Smooth muscle cell (in vitro differentiated cells): ENCODE data around the gene TOR4A. TPM values are rescaled to one million over a fixed set of nuclear protein-coding genes. Genes with fewer than 3 reads are reported as not detected.

ENCODE experiments used
- DNase-seq: peaks from one replicate; lab custom pipeline; 2025; ENCODE audit not compliant: unreplicated experiment; lab: John Stamatoyannopoulos, UW
- H2AFZ ChIP-seq: fragments of 200-600 bp; sonication (generic); 2 replicates; pipeline ENCODE4 v1.6.0; 2016; ENCODE audit warnings: antibody characterized with exemption, low read depth, mild to moderate bottlenecking
- H3F3A ChIP-seq: fragments of 200-600 bp; sonication (generic); 2 replicates; pipeline ENCODE4 v1.6.0; 2017; ENCODE audit warnings: antibody characterized with exemption, low read depth
- H3K27ac ChIP-seq: fragments of 200-600 bp; sonication (generic); 2 replicates; pipeline ENCODE4 v1.5.1; 2016; ENCODE audit warnings: low read depth, mild to moderate bottlenecking
- H3K27me3 ChIP-seq: fragments of 200-600 bp; sonication (generic); 2 replicates; pipeline ENCODE4 v1.6.1; 2016; ENCODE audit warnings: low read depth, mild to moderate bottlenecking
- H3K36me3 ChIP-seq: fragments of 200-600 bp; sonication (generic); 2 replicates; pipeline ENCODE4 v1.5.1; 2016; ENCODE audit warnings: low read depth
- H3K4me1 ChIP-seq: fragments of 200-600 bp; sonication (generic); 2 replicates; pipeline ENCODE4 v1.5.1; 2016; ENCODE audit warnings: low read depth
- H3K4me2 ChIP-seq: fragments of 200-600 bp; sonication (generic); 2 replicates; pipeline ENCODE4 v1.6.0; 2016; ENCODE audit warnings: mild to moderate bottlenecking
- H3K4me3 ChIP-seq: fragments of 200-600 bp; sonication (generic); 2 replicates; pipeline ENCODE4 v1.5.1; 2016; ENCODE audit warnings: mild to moderate bottlenecking
- H3K79me2 ChIP-seq: fragments of 200-600 bp; sonication (generic); 2 replicates; pipeline ENCODE4 v1.6.0; 2016; ENCODE audit warnings: low read depth, mild to moderate bottlenecking
- H3K9ac ChIP-seq: fragments of 200-600 bp; sonication (generic); 2 replicates; pipeline ENCODE4 v1.6.0; 2016; ENCODE audit warnings: low read depth
- H3K9me3 ChIP-seq: fragments of 200-600 bp; sonication (generic); replicated peaks from 2 replicates; pipeline ENCODE4 v1.5.1; 2016; ENCODE audit warnings: low read depth
- H4K20me1 ChIP-seq: fragments of 200-600 bp; sonication (generic); 2 replicates; pipeline ENCODE4 v1.6.0; 2016; ENCODE audit warnings: low read depth
- CTCF ChIP-seq: fragments of 200-600 bp; sonication (generic); IDR thresholded peaks from 2 replicates; pipeline ENCODE4 v1.5.1; 2017; ENCODE audit warnings: borderline replicate concordance, mild to moderate bottlenecking, antibody characterized with exemption; ENCODE audit not compliant: insufficient read depth, poor library complexity, severe bottlenecking
- WGBS: methylation state at CpG from one replicate; pipeline ENCODE4 v1.1.7; 2016; ENCODE audit warnings: low lambda C conversion rate; 5-methylcytosine and 5-hydroxymethylcytosine counted together
- polyA plus RNA-seq: library from polyadenylated mRNA; unstranded; fragments of >200 nt; fragmentation: Nextera tagmentation; extraction: Ambion mirVana; gene quantifications from 2 replicates; pipeline ENCODE4 v1.2.1, GENCODE V29; 2016
- total RNA-seq: library from RNA; depleted of rRNA; stranded (reverse); fragments of >200 nt; gene quantifications from 2 replicates; pipeline ENCODE4 v1.2.3, GENCODE V29; 2014

TOR4A gene
- total and polyA plus RNA-seq, 2 experiments from 2014 or later = 5.5 to 6.3 TPM

- peaks cover 18% of the 10 kb centered on the region for H3K4me1 ChIP-seq
- no peak for TF ChIP-seq CTCF
- H3K4me2 ChIP-seq = peak within 1 kb of the TSS; percentile 99
- no peaks in the 10 kb centered on the region for H3K36me3 ChIP-seq
- H3K79me2 ChIP-seq = peaks cover 20% of the 10 kb centered on the region
- WGBS = 1% methylated on average over 26 of the region's 105 CpGs
- no peaks in the 10 kb centered on the region for H3K27me3 ChIP-seq
- DNase-seq = peak; percentile 90
- H3F3A ChIP-seq = no peaks in the 10 kb centered on the region
- peak within 1 kb of the TSS; percentile 97 for H3K4me3 ChIP-seq
- H4K20me1 ChIP-seq = peaks cover 14% of the 10 kb centered on the region
- H3K9ac ChIP-seq = peak within 1 kb of the TSS; percentile 65
- H3K27ac ChIP-seq = no peak within 1 kb of the TSS
- H3K9me3 ChIP-seq = no peaks in the 10 kb centered on the region
- peak within 1 kb of the TSS; percentile 99 for H2AFZ ChIP-seq
Measured at GRCh38 chr9:137254624-137255447, 22.7 kb upstream of the TOR4A start, which contains the start of gene NELFB. Gene NELFB (plus strand): TSS chr9:137255327.

GRCh38 chr9:137255448-137256114 is 21.9 kb upstream of the TOR4A start:
- no peak for TF ChIP-seq CTCF
- no peaks in the 10 kb centered on the region for H3F3A ChIP-seq
- peak overlapping the region; percentile 97 for H3K4me3 ChIP-seq
- peak overlapping the region; percentile 91 for H3K4me2 ChIP-seq
- H2AFZ ChIP-seq = peak overlapping the region; percentile 83
- H3K79me2 ChIP-seq = peaks cover 20% of the 10 kb centered on the region
- H3K27ac ChIP-seq = no peak overlapping the region
- 13% methylated on average over 18 of the region's 51 CpGs for WGBS
- DNase-seq = no peak
- H3K4me1 ChIP-seq = peaks cover 18% of the 10 kb centered on the region
- no peaks in the 10 kb centered on the region for H3K9me3 ChIP-seq
- no peaks in the 10 kb centered on the region for H3K27me3 ChIP-seq
- peaks cover 14% of the 10 kb centered on the region for H4K20me1 ChIP-seq
- no peaks in the 10 kb centered on the region for H3K36me3 ChIP-seq
- peak overlapping the region; percentile 65 for H3K9ac ChIP-seq

- H3K27ac ChIP-seq = no peak overlapping the region
Measured at GRCh38 chr9:137256362-137256761, 21.2 kb upstream of the TOR4A start.

More at GRCh38 chr9:137256362-137256761, 21.2 kb upstream of the TOR4A start:
- H3F3A ChIP-seq = no peaks in the 10 kb centered on the region
- no peaks in the 10 kb centered on the region for H3K36me3 ChIP-seq
- no peaks in the 10 kb centered on the region for H3K9me3 ChIP-seq
- peak overlapping the region; percentile 91 for H3K4me2 ChIP-seq
- H3K9ac ChIP-seq = no peak overlapping the region
- WGBS = 92% methylated on average over 15 of the region's 15 CpGs
- no peak for DNase-seq
- peaks cover 18% of the 10 kb centered on the region for H3K4me1 ChIP-seq
- H4K20me1 ChIP-seq = peaks cover 14% of the 10 kb centered on the region
- H3K27me3 ChIP-seq = no peaks in the 10 kb centered on the region
- TF ChIP-seq CTCF = no peak
- peak overlapping the region; percentile 97 for H3K4me3 ChIP-seq
- peaks cover 20% of the 10 kb centered on the region for H3K79me2 ChIP-seq
- no peak overlapping the region for H2AFZ ChIP-seq
